ENCODE measurements around the gene MEA1. TPM values are rescaled to one million over a fixed set of nuclear protein-coding genes. Genes with fewer than 3 reads are reported as not detected.
A peak's percentile ranks its signal among the peaks of the same experiment; 100 is the strongest.

The MEA1 gene
- total and polyA plus RNA-seq, 12 donors: 54.6 to 142 (median 76.3) TPM

DNA sequence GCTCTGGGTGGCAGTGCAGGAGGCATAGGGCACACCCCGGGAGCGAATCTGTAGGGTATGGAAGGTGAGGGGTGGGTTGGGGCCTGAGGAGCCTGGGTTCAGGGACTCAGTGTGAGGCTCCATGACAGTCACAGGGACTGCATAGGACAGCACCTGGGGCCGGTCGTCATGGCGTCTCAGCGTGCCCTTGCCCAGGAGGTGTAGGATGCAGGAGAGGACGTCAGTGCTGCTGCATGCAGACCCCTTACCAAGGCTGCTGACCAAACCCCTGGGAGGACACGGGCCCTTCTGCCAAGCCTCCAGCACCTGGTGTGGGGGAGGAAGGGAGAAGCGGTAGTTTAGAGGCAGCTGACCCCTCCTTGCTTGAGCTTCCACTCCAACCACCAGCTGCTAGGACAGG lies 24.0 kb upstream of the MEA1 start:
- H3K36me3 ChIP-seq (replicated peaks in 1 of 2): peaks cover 0 to 73% of the 10 kb centered on the region in 2 donors
- no peak for DNase-seq
- no peaks in the 10 kb centered on the region for H3K27me3 ChIP-seq
- no peaks in the 10 kb centered on the region for H3K9me3 ChIP-seq (replicated peaks in 1 of 3)
- no peak for TF ChIP-seq POLR2A (IDR thresholded peaks at IDR 0.05)
- TF ChIP-seq, protein P1, sequence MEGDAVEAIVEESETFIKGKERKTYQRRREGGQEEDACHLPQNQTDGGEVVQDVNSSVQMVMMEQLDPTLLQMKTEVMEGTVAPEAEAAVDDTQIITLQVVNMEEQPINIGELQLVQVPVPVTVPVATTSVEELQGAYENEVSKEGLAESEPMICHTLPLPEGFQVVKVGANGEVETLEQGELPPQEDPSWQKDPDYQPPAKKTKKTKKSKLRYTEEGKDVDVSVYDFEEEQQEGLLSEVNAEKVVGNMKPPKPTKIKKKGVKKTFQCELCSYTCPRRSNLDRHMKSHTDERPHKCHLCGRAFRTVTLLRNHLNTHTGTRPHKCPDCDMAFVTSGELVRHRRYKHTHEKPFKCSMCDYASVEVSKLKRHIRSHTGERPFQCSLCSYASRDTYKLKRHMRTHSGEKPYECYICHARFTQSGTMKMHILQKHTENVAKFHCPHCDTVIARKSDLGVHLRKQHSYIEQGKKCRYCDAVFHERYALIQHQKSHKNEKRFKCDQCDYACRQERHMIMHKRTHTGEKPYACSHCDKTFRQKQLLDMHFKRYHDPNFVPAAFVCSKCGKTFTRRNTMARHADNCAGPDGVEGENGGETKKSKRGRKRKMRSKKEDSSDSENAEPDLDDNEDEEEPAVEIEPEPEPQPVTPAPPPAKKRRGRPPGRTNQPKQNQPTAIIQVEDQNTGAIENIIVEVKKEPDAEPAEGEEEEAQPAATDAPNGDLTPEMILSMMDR (IDR thresholded peaks at IDR 0.05): no peak
- H3K4me3 ChIP-seq: no peak overlapping the region
- no peak overlapping the region for H3K27ac ChIP-seq
- 88 to 97% (median 92%) methylated on average over 4 to 9 of the region's 9 CpGs for WGBS, 4 donors
- intact Hi-C loops (cut with DNase I): no loop called here
- H3K4me1 ChIP-seq (replicated peaks in 1 of 2): no peaks in the 10 kb centered on the region

DNA sequence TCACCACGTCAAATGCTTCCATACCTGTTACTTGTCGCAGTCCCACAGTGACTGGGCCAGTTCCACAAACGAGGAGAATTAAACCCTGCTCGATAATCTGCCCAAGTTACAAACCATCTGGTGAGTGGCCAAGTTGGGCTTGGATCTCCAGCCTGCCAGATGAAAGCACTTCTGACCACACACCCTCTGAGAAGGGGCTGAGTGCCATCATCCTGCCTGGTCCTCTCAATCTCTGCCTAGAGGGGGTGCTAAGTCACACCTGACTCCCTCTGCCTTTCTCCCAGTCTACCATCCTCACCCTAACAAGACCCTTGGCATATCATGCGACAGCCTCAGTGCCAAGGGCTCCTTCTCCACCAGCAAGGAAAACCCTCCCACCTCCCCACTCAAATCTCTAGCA lies 23.5 kb upstream of the MEA1 start:
- Histone ChIP-seq H3K9me3 (replicated peaks in 1 of 3) (no peaks in the 10 kb centered on the region), H3K27me3 (no peaks in the 10 kb centered on the region), H3K27ac (no peak overlapping the region), H3K4me3 (no peak overlapping the region), H3K4me1 (replicated peaks in 1 of 2) (no peaks in the 10 kb centered on the region), H3K36me3 (replicated peaks in 1 of 2) (peaks cover 0 to 74% of the 10 kb centered on the region in 2 donors)
- no peak for DNase-seq
- TF ChIP-seq POLR2A (IDR thresholded peaks at IDR 0.05): no peak
- TF ChIP-seq, protein P1 (IDR thresholded peaks at IDR 0.05): no peak
- intact Hi-C loops (cut with DNase I): no loop called here
- WGBS, 4 donors: 88 to 96% (median 90%) methylated on average over 5 of the region's 5 CpGs

DNA sequence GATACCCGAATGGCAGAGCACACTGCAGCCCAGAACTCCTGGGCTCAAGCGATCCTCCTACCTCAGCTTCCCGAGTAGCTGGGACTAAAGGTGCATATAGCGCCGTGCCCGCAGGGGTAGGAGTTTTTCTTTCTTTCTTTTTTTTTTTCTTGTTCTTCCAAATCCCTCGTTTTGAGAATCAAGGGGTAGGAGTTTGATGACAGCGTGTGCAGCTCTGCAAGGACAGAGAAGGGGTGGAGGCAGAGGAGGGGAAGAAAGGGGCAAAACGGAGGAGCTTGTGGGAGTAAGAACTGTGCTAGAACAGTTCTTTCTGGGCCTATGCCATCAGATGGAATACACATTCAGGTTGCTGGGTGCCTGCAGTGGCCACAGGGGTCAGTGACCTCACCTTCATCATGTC lies 23.0 kb upstream of the MEA1 start:
- H3K4me1 ChIP-seq (replicated peaks in 1 of 2): no peaks in the 10 kb centered on the region
- H3K9me3 ChIP-seq (replicated peaks in 1 of 3): no peaks in the 10 kb centered on the region
- 89 to 95% (median 93%) methylated on average over 9 of the region's 9 CpGs for WGBS, 4 donors
- no peak for DNase-seq
- intact Hi-C loops (cut with DNase I): no loop called here
- peaks cover 0 to 79% of the 10 kb centered on the region in 2 donors for H3K36me3 ChIP-seq (replicated peaks in 1 of 2)
- no peak overlapping the region for H3K27ac ChIP-seq
- no peaks in the 10 kb centered on the region for H3K27me3 ChIP-seq
- H3K4me3 ChIP-seq: no peak overlapping the region
- TF ChIP-seq, protein P1 (IDR thresholded peaks at IDR 0.05): no peak
- TF ChIP-seq POLR2A (IDR thresholded peaks at IDR 0.05): no peak

DNA sequence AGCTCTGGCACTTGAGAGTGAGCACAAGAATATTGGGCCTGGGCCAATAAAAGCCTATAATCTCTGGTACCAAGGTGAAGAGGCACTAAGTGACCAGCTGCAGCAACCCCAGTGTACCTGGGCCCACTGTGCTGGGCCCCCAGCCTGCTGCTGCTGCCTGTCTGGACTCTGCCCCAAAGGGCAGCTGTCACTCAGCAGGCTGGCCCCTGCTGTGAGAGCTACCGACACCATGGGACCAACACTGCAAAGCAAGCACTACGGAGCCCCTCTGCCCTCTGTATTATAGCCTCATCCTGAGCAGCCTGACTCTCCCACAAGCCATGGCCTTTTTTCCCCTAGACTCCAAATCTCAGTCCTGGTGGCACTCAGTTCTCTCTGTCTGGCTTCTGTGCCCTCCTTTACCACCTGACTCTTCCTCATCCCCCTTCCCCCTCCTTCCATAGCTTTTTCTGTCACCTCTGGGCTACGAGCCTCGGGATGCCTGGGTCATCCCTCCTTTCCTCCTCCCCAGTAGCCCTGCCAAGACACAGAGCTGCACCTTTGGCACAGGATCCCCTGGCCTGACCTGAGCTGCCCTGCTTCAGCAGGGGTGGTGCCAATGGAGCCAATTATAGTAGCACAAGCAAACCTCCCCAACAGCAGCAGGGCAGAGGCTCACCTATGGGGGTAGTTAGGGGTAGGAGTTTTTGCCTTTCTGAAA lies 21.9 kb upstream of the MEA1 start:
- H3K9me3 ChIP-seq (replicated peaks in 1 of 3): no peaks in the 10 kb centered on the region
- no peaks in the 10 kb centered on the region for H3K4me1 ChIP-seq (replicated peaks in 1 of 2)
- TF ChIP-seq, protein P1 (IDR thresholded peaks at IDR 0.05): no peak
- no peak for TF ChIP-seq POLR2A (IDR thresholded peaks at IDR 0.05)
- no peaks in the 10 kb centered on the region for H3K27me3 ChIP-seq
- intact Hi-C loops (cut with DNase I): no loop called here
- no peak overlapping the region for H3K4me3 ChIP-seq
- no peak overlapping the region for H3K27ac ChIP-seq
- DNase-seq: peak in 5 of 7 donors; percentile 35 to 69 (median 52)
- H3K36me3 ChIP-seq (replicated peaks in 1 of 2): peaks cover 0 to 82% of the 10 kb centered on the region in 2 donors
- 58 to 67% (median 64%) methylated on average over 4 of the region's 4 CpGs for WGBS, 4 donors

All from adrenal gland (tissue), 12 donors.